ENCODE measurements around the gene SCLT1.
A peak's percentile ranks its signal among the peaks of the same experiment; 100 is the strongest.

SCLT1 gene

DNA sequence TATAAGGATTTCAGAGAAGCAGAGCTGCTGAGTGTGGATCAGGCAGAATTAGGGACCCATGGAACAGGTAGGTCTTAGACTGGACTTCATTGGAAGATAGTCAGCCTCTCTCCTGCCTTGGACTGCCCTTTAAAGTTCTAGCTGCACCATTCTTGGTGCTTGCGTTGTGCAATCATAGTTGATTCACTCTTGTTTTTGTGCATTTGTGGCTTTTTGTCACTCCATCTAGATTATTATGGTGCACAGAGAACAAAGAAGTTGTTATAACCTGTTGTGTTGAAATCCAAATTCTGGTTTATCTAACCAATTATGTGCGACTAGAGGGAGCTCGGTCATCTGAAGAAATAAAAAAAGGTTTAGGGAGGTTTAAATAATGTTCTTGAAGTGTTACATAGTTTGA is 224.6 kb downstream of the SCLT1 start:
- ATAC-seq, result no peak

DNA sequence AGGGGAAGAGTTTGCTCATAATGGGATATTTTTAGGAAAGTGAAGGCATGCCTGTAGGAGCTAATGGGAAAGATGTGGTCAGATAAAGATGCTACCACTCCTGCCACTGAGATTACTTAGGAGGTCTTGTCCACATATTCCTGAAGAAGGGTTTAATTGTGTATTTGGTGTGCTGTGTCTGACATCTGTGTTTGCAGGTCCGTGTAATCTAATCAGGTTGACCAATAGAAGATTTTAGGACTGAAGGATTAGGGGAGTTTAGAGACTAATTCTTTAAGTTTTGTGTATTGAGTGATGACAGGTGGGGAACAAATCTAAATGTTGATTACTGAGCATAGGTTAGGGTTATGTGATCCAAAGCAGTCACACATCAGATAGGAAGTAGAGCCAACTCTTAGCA is 226.6 kb downstream of the SCLT1 start:
- ATAC-seq, result no peak

DNA sequence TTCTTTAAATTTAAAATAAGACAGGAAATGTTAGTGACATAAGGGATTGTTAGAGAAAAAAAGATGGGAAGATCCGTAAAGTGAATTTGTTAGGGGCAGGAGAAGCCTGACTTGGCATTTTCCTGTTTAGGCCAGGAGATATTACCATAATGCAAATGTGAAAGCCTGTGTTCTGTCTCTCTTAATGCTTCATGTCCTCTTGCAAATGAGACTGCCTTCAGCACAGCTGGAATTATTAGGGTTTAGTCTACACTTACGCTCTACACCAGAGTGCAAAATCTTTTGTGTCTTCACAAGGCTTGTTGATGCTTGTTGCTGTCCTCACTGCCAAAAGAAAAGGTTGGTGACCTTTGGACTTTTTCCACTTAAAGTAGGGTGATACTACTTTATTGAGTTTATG is 227.1 kb downstream of the SCLT1 start:
- ATAC-seq, result no peak

DNA sequence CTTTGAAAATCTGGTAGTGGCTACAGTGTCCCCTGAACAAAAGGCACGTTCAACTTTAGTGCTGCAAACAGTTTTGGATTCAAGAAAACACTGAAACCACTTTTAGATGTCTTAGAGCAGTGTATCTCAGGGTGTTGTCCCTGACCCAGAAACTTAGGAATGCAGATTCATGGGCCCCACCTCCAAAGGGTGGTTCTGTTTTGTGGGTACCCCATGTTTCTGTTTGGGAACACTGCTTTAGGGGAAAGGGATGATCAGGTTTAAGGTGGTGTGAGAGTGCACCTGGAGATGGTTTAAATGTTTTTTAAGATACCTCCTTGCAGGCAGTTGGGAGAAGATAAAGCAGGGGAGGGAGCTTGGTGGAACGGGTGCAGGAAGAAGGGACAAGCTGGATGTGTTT is 228.2 kb downstream of the SCLT1 start:
- no peak for ATAC-seq

DNA sequence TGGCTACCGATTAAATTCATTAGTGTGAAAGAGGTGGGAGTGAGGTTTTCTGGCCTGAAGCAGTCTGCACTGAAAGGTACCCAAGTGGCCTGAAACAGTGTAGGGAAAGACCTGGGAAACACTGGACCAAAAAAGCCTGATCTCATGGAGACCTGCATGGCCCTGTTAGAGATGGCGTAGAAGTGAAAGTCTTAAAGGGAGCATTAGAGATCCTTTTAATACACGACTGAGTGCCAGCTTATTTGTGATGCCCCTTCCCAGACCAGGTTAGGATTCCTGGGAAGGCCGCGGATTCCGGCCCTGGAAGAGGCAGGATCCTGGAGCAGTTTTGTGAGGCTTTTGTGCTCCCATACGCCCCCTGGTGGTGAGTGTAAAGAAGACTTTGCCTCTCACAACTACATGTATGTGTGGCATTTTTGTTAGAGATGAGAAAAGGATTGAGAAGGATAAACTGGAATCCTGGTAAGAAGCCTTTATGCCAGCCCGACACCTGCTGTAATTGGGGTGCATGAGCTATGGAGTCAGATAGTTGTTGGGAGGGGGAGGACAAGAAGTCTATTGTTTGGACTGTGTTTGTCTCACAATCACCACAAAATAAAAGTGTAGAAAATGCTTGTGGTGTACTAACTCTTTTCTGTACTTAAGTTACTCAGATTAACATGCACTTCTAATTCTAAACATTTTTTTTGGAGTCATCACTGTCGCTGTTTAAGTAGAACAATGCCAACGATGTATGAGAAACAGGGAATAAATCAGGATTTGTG is 229.8 kb downstream of the SCLT1 start:
- no peak for ATAC-seq

DNA sequence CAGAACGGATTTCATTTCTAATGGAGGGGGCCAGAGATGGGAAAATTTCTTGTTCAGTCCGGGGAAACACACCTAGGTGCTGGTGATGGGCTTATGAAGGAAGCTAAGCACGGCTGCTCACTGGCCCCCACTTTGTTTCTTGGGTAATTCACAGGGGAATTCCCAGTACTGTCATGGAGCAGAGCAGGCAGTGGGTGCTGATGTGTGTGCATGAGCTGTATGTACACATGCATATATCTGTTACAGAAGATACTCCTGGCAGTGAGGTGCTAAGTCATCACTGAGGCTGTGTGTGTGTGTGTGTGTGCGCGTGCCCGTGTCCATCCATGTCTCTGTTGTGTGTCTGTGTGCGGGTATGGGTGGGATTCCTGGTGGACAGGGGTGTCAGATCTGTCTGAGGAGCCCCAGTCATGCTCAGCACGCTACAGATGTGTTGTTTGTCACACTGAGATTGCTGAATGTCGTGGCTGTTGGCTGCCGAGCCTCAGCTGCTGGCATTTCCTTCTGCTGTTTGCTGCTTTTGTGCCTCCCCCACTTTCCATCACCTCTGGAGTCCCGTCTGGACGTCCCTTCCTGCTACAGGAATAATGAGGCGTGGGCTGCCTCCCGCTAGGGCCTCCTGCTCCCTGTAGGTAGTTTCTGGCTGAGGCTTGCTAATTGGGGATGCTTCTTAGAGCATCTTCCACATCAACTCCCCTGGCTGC is 230.6 kb downstream of the SCLT1 start:
- peak; percentile 93 to 94 for ATAC-seq

DNA sequence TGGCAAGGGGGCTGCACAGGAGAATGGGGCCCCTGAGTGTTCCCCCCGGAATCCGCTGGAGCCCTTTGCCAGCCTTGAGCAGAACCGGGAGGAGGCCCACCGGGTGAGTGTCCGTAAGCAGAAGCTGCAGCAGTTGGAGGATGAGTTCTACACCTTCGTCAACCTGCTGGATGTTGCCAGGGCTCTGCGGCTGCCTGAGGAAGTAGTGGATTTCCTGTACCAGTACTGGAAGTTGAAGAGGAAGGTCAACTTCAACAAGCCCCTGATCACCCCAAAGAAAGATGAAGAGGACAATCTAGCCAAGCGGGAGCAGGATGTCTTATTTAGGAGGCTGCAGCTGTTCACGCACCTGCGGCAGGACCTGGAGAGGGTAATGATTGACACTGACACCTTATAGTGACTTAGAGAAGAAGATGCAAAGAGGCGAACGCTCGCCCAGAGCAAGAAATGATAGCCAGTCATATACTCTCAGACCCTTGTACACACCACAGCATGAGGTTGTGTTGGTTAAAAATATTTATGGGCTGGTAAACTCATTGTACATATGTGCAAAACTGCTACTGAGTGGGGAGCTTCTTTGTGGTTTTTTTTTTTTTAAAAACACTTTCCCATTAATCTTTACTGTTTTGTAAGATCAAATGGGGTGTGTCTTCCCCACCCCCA is 231.4 kb downstream of the SCLT1 start:
- ATAC-seq, result peak; percentile 6 to 8

DNA sequence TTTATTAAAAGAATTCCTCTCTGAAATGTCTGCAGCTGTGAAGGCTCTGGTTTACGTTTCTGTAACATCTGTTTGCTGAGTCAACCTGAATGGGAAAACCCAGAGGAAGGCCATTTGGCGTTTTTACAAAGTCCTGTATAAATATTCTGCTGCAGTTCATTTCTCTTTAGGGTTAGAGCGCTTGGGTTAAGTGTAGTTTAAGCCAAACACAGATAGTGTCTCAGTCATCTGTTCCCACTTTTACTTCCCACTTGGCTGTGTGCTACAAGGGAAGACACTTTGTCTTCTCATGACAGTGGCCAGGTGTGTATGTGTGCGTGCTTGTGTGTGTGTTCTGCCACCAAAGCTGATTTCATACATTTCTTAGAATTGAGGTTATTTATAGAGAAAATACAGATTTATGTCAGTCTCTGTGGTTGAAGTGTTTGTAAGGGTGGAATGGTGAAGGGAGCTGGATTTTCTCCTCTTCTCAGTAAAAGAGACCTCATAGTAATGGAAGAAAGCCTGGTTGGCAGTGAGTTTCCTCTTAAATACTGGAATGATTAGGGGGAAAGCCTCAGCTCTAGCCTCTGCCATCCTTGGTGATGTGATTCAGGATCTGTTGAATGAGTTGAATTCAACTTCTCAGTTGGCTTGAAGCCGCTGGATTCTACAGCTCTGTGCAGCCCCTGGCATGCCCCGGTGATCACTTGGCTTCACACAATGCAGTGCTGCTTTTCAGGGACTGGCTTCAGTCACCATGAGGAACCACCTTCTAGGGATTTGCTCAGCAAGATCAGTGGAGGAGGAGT is 233.3 kb downstream of the SCLT1 start:
- ATAC-seq, result peak in 1 of 2 donors; percentile 2

DNA sequence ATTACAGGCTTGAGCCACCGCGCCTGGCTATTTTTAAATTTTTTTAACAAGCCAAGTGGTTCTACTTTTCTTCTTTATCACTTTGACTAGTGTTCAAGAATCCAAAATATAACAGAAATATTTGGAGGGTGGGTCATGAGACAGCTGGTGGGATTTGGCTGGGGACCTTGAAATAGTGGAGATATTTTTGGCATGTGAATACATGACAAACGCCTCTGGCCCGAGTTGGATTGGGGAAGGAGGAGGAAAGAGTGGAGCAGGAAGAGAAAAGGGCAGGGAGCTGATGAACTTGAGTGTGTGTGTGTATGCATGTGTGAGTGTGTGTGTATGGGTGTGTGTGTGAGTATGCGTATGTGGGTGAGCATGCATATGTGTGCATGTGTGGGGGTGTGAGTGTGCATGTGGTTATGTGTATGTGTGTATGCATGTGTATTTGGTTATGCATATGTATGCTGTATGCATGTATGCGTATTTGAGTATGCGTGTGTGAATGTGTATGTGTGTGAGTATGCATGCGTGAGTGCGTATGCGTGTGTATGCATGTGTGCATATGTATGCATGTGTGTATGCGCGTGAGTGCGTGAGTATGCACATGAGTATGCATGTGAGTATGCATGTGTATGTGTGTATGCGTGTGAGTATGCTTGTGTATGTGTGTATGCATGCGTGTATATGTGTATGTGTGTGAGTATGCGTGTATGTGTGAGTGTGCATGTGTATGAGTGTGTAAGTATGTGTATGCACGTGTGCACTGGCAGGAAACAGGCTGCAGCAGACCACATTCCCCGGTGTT is 234.3 kb downstream of the SCLT1 start:
- no peak for ATAC-seq

DNA sequence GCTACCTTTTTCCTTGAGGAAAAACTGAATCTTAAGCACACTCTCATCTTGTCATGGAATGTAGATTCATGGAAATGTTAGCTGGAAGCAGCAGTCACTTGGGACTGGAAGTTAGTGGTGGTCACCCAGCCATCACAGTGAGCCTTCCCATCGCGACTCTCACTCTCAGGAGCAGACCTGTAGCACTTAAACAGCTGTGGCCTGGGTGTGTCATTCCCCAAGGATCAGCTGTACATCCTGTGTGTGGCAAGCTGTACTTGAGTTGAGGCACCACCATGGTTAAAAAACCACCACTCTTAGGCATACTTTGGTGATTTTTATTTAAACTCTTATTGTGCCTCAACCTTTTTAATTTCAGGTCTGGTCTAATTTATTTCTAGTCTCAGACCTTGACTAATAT is 237.1 kb downstream of the SCLT1 start:
- no peak for ATAC-seq

DNA sequence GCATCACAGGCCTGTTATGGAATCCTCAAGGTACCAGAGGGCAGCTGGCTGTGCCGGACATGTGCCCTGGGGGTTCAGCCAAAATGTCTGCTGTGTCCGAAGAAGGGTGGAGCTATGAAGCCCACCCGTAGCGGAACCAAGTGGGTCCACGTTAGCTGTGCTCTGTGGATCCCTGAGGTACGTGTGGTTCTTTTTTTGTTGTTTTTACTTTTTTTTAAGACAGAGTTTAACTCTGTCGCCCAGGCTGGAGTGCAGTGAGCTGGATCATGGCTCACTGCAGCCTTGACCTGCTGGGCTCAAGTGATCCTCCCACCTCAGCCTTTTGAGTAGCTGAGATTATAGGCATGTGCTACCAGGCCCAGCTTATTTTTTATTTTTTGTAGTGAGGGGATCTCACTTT is 237.7 kb downstream of the SCLT1 start:
- no peak for ATAC-seq

DNA sequence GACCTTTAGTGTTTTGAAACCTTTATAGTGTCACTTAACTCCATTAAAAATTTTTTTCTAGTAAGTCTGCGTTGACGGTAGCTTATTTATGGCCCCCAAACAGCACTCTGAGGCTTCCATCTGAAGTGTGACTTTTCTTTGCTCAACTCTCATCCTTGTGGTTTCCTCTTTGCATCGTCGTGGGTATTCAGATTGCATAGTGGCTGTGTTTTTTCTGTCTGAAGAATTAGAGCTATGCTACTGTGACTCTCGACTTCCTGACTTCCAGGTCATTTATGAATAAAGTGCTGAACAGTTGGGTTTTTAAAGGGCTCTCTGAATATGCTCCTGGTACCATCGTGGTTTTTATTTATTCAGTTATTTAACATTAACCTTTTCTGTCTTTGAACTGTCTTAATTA is 238.9 kb downstream of the SCLT1 start:
- ATAC-seq, result peak; percentile 67 to 78

DNA sequence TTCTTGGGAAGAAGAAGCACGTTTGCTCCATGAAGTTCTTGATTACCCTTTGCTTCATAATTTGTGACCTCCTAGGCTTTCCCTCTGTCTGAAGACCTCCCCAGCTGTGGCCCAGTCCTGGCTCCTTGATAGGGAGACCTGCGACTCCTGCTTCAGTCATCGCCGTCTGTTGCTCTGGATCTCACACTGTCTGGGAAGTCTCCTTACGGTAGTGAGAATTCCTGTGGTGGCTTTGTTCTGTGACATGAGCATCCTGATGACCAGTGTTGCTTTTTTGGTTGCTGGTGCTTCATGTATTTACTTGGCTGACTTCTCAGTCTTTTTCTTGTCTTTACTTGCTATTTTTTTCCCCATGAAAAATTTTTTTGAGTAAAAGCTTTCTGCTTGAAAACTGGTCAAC is 239.6 kb downstream of the SCLT1 start:
- ATAC-seq, result no peak

DNA sequence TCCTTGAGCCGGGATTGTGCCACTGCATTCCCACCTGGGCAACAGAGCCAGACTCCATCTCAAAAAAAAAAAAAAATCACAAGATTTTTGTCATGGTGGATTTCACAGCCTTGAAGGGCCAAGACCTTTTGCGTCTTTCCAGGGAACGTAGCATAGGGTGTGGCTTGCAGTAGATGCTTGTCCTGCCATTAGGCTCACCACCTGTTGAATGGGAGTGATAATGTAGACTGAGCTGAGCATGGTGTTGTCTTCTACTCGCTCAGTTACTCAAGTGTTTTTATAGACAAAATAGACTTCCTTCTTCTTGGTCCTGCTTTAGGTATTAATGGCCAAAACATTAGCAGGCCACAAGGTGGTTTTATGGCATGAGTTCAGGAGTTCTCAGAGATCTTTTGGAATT is 243.1 kb downstream of the SCLT1 start:
- no peak for ATAC-seq

DNA sequence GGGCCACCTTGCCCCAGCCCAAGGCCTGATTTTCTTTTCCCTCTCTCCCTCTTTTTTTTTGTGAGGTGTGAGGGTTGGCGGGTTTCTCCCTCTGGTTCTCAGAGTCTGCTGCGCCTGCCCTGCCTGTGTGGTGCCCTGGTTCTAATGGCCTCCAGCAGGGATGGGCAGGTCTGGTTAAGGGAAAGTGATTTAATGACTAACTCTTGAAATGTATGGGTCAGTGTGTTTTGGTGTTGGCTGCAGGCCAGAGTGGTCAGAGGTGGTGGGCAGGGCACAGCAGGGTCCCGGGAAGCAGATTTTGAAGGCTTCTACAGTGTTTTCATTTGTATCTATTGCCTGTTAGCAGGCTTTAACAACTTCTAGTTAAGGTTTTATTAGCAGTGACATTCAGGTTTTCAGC is 244.9 kb downstream of the SCLT1 start:
- ATAC-seq, result no peak

DNA sequence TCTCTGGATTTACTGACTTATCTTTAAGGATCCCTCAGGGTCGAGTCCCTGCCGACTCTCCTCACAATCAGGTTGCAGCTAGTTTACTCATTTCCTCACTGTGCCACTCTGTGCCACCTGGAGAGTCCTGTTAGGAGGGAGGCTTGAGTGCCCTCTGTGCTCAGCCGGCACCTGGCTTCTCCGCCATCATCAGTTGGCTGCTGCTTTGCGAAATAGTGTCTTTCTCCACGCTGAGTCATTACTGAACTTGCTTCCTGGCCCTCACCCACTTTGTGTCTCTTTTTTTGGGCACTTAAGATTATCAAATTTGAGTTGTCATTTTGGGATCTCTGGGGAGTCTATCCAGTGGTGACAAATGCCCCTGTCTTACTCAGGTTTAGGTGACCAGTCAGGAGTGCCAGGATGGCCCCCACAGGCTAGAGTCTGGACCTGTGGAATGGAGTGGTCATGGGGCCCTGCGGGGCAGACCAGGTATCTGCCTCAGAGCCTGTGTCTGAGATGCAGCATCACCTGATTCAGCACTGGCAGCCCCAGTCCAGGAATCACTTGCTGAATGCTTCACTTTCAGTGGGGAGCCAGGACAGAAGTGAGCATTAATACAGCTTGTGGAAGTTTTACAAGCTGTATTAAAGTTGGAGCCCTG is 246.1 kb downstream of the SCLT1 start:
- no peak for ATAC-seq

DNA sequence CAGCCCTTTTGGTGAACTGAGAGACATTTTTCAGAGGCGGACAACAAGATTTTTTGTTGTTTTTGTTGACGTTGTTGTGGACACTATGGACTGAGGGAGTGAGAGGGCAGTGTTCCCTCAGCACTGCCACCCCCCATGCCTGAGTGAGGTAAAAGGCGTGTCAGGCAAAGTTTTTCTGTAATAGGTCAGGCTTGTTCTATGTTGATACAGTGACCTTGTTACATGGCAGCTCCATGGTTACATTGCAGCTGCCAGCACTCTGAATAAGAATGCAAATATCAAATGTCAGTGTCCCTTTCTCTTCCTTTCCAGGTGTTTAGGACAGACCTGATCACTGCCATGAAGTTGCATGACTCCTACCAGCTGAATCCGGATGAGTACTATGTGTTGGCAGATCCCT is 247.3 kb downstream of the SCLT1 start:
- ATAC-seq, result no peak

DNA sequence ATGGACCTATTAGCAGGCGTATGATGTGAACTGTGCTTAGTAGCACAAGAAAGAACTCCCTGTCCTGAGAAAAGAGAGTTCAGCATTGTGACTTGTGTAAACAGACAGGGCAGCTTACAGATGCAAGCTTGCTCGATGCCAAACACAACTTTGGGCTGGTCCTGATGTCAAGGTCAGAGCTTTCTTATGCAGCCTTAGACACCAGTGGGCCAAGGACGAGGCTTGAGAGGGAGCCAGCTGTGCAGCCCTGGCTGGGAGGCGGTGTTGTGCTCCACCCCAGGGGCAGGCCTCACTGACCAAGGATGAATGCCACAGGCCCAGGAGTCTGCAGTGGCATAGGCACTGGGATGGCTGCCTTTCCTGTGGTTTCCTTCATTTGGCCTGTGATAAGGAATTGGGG is 248.4 kb downstream of the SCLT1 start:
- no peak for ATAC-seq

DNA sequence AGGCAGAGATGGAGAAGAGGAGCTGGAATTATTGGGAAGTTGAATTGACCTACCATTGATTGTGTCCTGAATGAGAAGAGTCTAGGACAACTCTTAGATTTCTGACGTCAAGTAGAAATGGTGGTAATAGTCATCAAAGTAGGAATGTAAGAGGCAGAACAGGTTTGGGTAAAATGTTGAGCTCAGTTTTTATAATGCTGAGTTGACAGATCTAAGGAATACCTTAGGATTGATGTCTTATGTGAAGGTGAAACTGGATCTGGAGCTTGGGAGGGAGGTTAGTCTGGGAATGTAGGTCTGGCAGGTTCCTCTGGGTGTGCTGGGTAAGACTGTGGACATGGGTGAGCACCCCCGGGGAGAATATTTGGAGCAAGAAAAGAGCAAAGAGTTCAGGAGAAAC is 251.9 kb downstream of the SCLT1 start:
- ATAC-seq, result no peak

DNA sequence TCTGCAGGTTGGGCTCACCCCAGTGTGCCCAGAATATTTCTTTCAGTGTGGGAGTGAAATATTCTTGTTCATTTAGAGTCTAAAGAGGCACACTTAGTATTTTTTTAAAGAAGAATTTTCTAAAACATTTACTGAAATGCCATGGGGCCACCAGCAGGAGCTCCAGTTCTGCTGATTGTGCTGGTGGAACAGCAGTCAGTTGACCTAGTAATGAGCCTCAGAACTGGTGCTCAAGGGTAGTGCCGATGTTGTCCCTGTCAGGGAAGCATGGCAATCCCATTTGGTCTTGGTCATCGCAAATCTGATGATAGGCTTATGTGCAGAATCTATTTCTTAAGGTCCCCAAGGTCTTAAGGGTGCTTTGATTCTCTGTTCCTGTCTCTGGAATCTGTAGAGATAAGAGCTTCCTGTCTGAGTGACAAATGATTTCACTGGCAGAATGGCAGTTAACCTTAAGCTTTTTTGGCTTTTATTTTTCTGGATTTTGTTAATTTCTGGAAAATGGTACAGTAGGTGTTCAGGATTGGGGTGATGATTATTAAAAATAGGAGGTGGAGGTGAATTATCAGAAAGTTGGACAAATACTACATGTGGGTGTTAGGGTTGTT is 252.5 kb downstream of the SCLT1 start:
- ATAC-seq, result no peak

DNA sequence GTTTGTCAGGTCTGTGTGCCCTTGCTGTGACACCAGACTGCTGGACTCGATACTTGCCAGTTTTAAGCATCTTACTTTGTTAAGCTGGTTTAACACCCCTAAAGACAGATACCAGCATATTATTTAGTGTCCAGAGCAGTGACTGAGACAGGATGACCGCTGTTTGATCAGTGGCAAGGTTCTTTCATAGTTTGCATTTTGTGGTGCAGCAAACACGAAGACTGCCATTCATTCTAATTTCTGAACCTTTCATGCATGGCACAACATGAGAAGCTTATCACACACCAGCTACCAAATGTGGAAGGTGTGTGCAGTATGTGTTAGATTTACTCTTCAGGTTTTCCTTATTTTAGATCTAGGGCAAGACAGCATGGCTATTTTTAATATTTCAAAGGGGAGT is 255.7 kb downstream of the SCLT1 start:
- ATAC-seq, result no peak
